ENCODE data around the gene CERT1.

CERT1 gene

GRCh38 chr5:75524591-75524990 lies 13.2 kb upstream of the CERT1 start (continued):
- no peak for TF ChIP-seq ZBTB7A (tag by site-specific recombination; IDR thresholded peaks at IDR 0.05; ENCODE audit: low read depth)
- no peak for TF ChIP-seq ZBTB17 (tag by site-specific recombination; IDR thresholded peaks at IDR 0.05)
- no peak for TF ChIP-seq EGR2 (tag by site-specific recombination; IDR thresholded peaks at IDR 0.05; ENCODE audit: low read depth)
- TF ChIP-seq ZNF133 (tag by site-specific recombination; IDR thresholded peaks at IDR 0.05), result no peak
- TF ChIP-seq, protein P1, sequence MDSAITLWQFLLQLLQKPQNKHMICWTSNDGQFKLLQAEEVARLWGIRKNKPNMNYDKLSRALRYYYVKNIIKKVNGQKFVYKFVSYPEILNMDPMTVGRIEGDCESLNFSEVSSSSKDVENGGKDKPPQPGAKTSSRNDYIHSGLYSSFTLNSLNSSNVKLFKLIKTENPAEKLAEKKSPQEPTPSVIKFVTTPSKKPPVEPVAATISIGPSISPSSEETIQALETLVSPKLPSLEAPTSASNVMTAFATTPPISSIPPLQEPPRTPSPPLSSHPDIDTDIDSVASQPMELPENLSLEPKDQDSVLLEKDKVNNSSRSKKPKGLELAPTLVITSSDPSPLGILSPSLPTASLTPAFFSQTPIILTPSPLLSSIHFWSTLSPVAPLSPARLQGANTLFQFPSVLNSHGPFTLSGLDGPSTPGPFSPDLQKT (IDR thresholded peaks at IDR 0.05; ENCODE audit: borderline replicate concordance, low read depth, low read length), result no peak

DNA sequence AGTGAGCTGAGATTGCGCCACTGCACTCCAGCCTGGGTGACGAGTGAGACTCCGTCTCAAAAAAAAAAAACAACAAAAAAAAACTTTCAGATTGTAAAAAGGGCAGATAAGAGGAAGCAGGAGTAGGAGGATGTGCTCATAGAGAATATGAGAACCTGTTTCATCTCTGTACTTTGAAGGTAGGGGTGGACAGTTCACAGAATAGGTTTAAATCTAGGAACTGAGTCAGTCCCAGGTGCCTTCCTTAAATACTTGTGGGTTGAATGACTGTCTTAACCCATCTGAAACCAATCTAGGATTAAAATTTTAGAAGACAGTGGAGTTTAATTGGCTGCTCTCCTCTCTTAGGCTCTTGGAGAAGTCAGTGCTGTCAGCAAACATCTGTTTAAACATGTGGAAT lies 12.6 kb upstream of the CERT1 start:
- TF ChIP-seq ZNF677 (tag by site-specific recombination; IDR thresholded peaks at IDR 0.05) (no peak), ZNF837 (tag by site-specific recombination; IDR thresholded peaks at IDR 0.05) (no peak), ZNF843 (tag by site-specific recombination; IDR thresholded peaks at IDR 0.05) (no peak), ZNF311 (tag by site-specific recombination; IDR thresholded peaks at IDR 0.05; ENCODE audit: borderline replicate concordance) (no peak), ZNF624 (tag by site-specific recombination; IDR thresholded peaks at IDR 0.05) (no peak)
- Histone ChIP-seq H3K4me3 (ENCODE audit: low read depth, low read length) (no peak overlapping the region), H3K9me3 (ENCODE audit: control insufficient read depth, insufficient read depth, low read depth, low read length) (no peaks in the 10 kb centered on the region), H3K36me3 (ENCODE audit: control insufficient read depth in 2 of 2, insufficient read depth in 1 of 2, low read length in 2 of 2) (peaks cover 0 to 8% of the 10 kb centered on the region in 2 experiments; a peak in 2 of 3 replicates), H3K27ac (ENCODE audit: extremely low read depth, low read depth, low read length) (no peak overlapping the region), H3K4me1 (ENCODE audit: control insufficient read depth, insufficient read depth, low read length) (no peaks in the 10 kb centered on the region)
- CTCF ChIA-PET, result no interaction called here
- POLR2A ChIA-PET, result no interaction called here

GRCh38 chr5:75523275-75523674 lies 11.8 kb upstream of the CERT1 start:
- CTCF ChIA-PET, result no interaction called here
- no peaks in the 10 kb centered on the region for H3K4me1 ChIP-seq (ENCODE audit: control insufficient read depth, insufficient read depth, low read length)
- no peaks in the 10 kb centered on the region for H3K9me3 ChIP-seq (ENCODE audit: control insufficient read depth, insufficient read depth, low read depth, low read length)
- H3K27ac ChIP-seq (ENCODE audit: extremely low read depth, low read depth, low read length), result no peak overlapping the region
- H3K36me3 ChIP-seq (ENCODE audit: control insufficient read depth in 2 of 2, insufficient read depth in 1 of 2, low read length in 2 of 2), result peaks cover 0 to 8% of the 10 kb centered on the region in 2 experiments; a peak in 2 of 3 replicates
- POLR2A ChIA-PET, result no interaction called here
- TF ChIP-seq BCL6B (tag by site-specific recombination; IDR thresholded peaks at IDR 0.05), result peak; percentile 25; the same call in 1 of the 2 replicates
- TF ChIP-seq, protein P2, sequence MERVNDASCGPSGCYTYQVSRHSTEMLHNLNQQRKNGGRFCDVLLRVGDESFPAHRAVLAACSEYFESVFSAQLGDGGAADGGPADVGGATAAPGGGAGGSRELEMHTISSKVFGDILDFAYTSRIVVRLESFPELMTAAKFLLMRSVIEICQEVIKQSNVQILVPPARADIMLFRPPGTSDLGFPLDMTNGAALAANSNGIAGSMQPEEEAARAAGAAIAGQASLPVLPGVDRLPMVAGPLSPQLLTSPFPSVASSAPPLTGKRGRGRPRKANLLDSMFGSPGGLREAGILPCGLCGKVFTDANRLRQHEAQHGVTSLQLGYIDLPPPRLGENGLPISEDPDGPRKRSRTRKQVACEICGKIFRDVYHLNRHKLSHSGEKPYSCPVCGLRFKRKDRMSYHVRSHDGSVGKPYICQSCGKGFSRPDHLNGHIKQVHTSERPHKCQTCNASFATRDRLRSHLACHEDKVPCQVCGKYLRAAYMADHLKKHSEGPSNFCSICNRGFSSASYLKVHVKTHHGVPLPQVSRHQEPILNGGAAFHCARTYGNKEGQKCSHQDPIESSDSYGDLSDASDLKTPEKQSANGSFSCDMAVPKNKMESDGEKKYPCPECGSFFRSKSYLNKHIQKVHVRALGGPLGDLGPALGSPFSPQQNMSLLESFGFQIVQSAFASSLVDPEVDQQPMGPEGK (tag by site-specific recombination; IDR thresholded peaks at IDR 0.05), result no peak
- no peak for TF ChIP-seq FEZF1 (tag by site-specific recombination; IDR thresholded peaks at IDR 0.05)
- TF ChIP-seq ZNF626 (tag by site-specific recombination; IDR thresholded peaks at IDR 0.05), result no peak
- no peak for TF ChIP-seq INSM2 (tag by site-specific recombination; IDR thresholded peaks at IDR 0.05)
- no peak for TF ChIP-seq ZNF843 (tag by site-specific recombination; IDR thresholded peaks at IDR 0.05)
- TF ChIP-seq ZNF596 (tag by site-specific recombination; IDR thresholded peaks at IDR 0.05), result no peak
- no peak overlapping the region for H3K4me3 ChIP-seq (ENCODE audit: low read depth, low read length)

All from HEK293 (cell line).